HG02884 (cell line): Measurements from ENCODE around the gene TGM1.
A peak's percentile ranks its signal among the peaks of the same experiment; 100 is the strongest.

ENCODE experiments used
- ATAC-seq: cut with Tn5 transposase; IDR thresholded peaks from one replicate; pipeline ENCODE4 v1.9.1; 2021; ENCODE audit warnings: mild to moderate bottlenecking, moderate library complexity; ENCODE audit not compliant: unreplicated experiment

TGM1 gene

GRCh38 chr14:24262821-24263733 is at the start of gene TGM1:
TSS of gene TGM1 (minus strand) at chr14:24263177. CDS start at chr14:24262352, 825 bp downstream.
- ATAC-seq = no peak

GRCh38 chr14:24311837-24312615 is 49.0 kb upstream of the TGM1 start:
- no peak for ATAC-seq

GRCh38 chr14:24310646-24311604 is 47.9 kb upstream of the TGM1 start, which contains the start of gene LTB4R:
TSS of gene LTB4R (plus strand) at chr14:24311502. CDS start at chr14:24315652, 4,150 bp downstream.
- peak; percentile 60 for ATAC-seq

- ATAC-seq = no peak
Measured at GRCh38 chr14:24310265-24310645, 47.3 kb upstream of the TGM1 start.

GRCh38 chr14:24309538-24310264 is 46.7 kb upstream of the TGM1 start, which contains the start of gene LTB4R2:
TSS of gene LTB4R2 (plus strand) at chr14:24310140. CDS start at chr14:24310665, 525 bp downstream.
- ATAC-seq = no peak

GRCh38 chr14:24308342-24309124 is 45.6 kb upstream of the TGM1 start:
- no peak for ATAC-seq

- no peak for ATAC-seq
Measured at GRCh38 chr14:24307575-24308341, 44.8 kb upstream of the TGM1 start, which contains the start of gene CIDEB. TSS of gene CIDEB (minus strand) at chr14:24307977. CDS start at chr14:24307858, 119 bp downstream.

- ATAC-seq = no peak
Measured at GRCh38 chr14:24307156-24307574, 44.2 kb upstream of the TGM1 start.

- no peak for ATAC-seq
Measured at GRCh38 chr14:24304019-24304387, 41.0 kb upstream of the TGM1 start.

- no peak for ATAC-seq
Measured at GRCh38 chr14:24300326-24300980, 37.5 kb upstream of the TGM1 start.

- peak; percentile 62 for ATAC-seq
Measured at GRCh38 chr14:24299255-24300191, 36.5 kb upstream of the TGM1 start, which contains the start of the genes DHRS1 and NOP9. TSS of gene DHRS1 (minus strand) at chr14:24299780. CDS start at chr14:24299106, 674 bp downstream. TSS of gene NOP9 (plus strand) at chr14:24299850. CDS start at chr14:24299955, 105 bp downstream.

- ATAC-seq = peak; percentile 5
Measured at GRCh38 chr14:24298892-24299254, 35.9 kb upstream of the TGM1 start.

GRCh38 chr14:24297190-24297964 is 34.4 kb upstream of the TGM1 start:
- ATAC-seq = peak; percentile 10

GRCh38 chr14:24296341-24297157 is 33.6 kb upstream of the TGM1 start:
- peak; percentile 50 for ATAC-seq

GRCh38 chr14:24293525-24293924 is 30.5 kb upstream of the TGM1 start:
- no peak for ATAC-seq
